Peyer's patch (tissue), 4 donors: Measurements from ENCODE around the gene AHRR.

Source experiments
- CTCF ChIP-seq, 6 experiments: fragments of 450-650 bp in 4 of 6; fragments of 200-600 bp in 2 of 6; sonication (generic) in 1 of 6; IDR thresholded peaks; one replicate each; pipeline ENCODE4 v1.5.1; 2017 to 2019; ENCODE audit warnings: antibody characterized with exemption in 6 of 6, mild to moderate bottlenecking in 3 of 6, moderate library complexity in 1 of 6
- POLR2A ChIP-seq, 2 donors: fragments of 450-650 bp; IDR thresholded peaks; one replicate each; pipeline ENCODE4 v1.5.1; 2017; ENCODE audit warnings: antibody characterized with exemption in 2 of 2, mild to moderate bottlenecking in 2 of 2, moderate library complexity in 2 of 2

DNA sequence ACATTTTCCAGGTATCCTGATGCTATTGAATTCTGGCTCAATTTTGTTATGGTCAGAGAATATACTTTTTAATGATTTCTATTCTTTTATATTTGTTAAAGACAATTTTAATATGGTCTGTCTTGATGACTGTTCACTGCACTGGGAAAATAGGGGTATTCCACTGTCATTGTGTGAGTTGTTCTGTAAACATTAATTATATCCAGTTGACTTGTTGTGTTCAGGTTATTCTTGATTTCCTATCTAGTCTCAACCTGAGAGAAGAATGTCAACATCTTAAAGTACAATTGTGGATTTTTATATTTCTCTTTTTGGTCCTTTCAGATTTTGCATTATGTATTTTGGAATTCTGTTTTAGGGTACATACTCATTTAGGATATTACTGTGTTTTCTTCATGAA, 61.6 kb downstream of the AHRR start:
- TF ChIP-seq CTCF (IDR thresholded peaks at IDR 0.05): no peak
- TF ChIP-seq POLR2A (IDR thresholded peaks at IDR 0.05): no peak
